K562 (cell line): ENCODE results near the gene DHRS3. TPM values are rescaled to one million over a fixed set of nuclear protein-coding genes. Genes with fewer than 3 reads are reported as not detected.
A peak's percentile ranks its signal among the peaks of the same experiment; 100 is the strongest.

Source experiments
- CCNT2 ChIP-seq: IDR thresholded peaks from 2 replicates; pipeline ENCODE4 v1.6.1; 2011; ENCODE audit warnings: borderline replicate concordance, low read depth, mild to moderate bottlenecking, moderate library complexity, mixed read lengths, low read length; ENCODE audit not compliant: insufficient read length; ENCODE audit errors: extremely low read depth
- CTBP1 ChIP-seq: fragments of 450-650 bp; IDR thresholded peaks from 2 replicates; pipeline ENCODE4 v1.6.1; 2016; ENCODE audit warnings: borderline replicate concordance
- DPF2 ChIP-seq: fragments of 450-650 bp; IDR thresholded peaks from 2 replicates; pipeline ENCODE4 v1.6.1; 2016
- EP300 ChIP-seq: IDR thresholded peaks from 2 replicates; pipeline ENCODE4 v1.6.1; 2012; ENCODE audit warnings: low read length, improper control_type of control experiment
- IRF1 ChIP-seq: sonication (generic); formaldehyde crosslinking; IDR thresholded peaks from 2 replicates; pipeline ENCODE4 v1.8.0; 2022; ENCODE audit warnings: missing genetic modification reagents, mild to moderate bottlenecking, borderline replicate concordance
- MLLT1 ChIP-seq, 2 experiments: fragments of 450-650 bp; IDR thresholded peaks; 2 replicates each; pipeline ENCODE4 v1.6.1; 2016
- POLR2A ChIP-seq: fragments of 450-650 bp; conservative IDR thresholded peaks from 2 replicates; pipeline ENCODE4 v1.6.1; 2016
- TBP ChIP-seq: optimal IDR thresholded peaks from 2 replicates; pipeline ENCODE3; 2011; ENCODE audit warnings: low read depth, low read length, improper control_type of control experiment
- ZBTB11 ChIP-seq, 3 experiments: fragments of 200-800 bp in 1 of 3; fragments of 250-450 bp in 1 of 3; fragments of 450-650 bp in 1 of 3; sonication (Bioruptor Pico) in 1 of 3; sonication (Bioruptor generic) in 1 of 3; formaldehyde crosslinking in 1 of 3; IDR thresholded peaks; 2 replicates each; pipeline versions ENCODE4 v1.6.1 to v1.8.0; 2016 to 2022; ENCODE audit warnings: mild to moderate bottlenecking in 2 of 3, missing genetic modification characterization in 2 of 3, missing compliant biosample characterization in 1 of 3, moderate library complexity in 1 of 3
- ZFP1 ChIP-seq: fragments of 450-650 bp; formaldehyde crosslinking; IDR thresholded peaks from 2 replicates; pipeline ENCODE4 v1.4.0; 2020; ENCODE audit warnings: mild to moderate bottlenecking, mixed read lengths
- ZFP36 ChIP-seq: fragments of 150-350 bp; IDR thresholded peaks from 2 replicates; pipeline ENCODE4 v1.6.1; 2018; ENCODE audit warnings: low read length, low read depth; ENCODE audit not compliant: partially characterized antibody
- ZMIZ1 ChIP-seq, 2 experiments: fragments of 150-350 bp in 1 of 2; IDR thresholded peaks; 2 replicates each; pipeline ENCODE4 v1.6.1; 2012 to 2016; ENCODE audit warnings: low read depth in 2 of 2, low read length in 2 of 2, mild to moderate bottlenecking in 1 of 2, moderate library complexity in 1 of 2
- ZNF384 ChIP-seq: IDR thresholded peaks from 2 replicates; pipeline ENCODE4 v1.6.1; 2012; ENCODE audit warnings: low read depth, low read length, improper control_type of control experiment
- ZNF740 ChIP-seq, 3 experiments: fragments of 200-800 bp in 1 of 3; sonication (Bioruptor generic) in 1 of 3; sonication (generic) in 1 of 3; formaldehyde crosslinking in 1 of 3; IDR thresholded peaks; 2 replicates each; pipeline versions ENCODE4 v1.6.1 to v1.8.0; 2016 to 2022; ENCODE audit warnings: mild to moderate bottlenecking in 2 of 3, missing compliant biosample characterization in 2 of 3, missing genetic modification characterization in 2 of 3, missing genetic modification reagents in 1 of 3
- ZSCAN32 ChIP-seq: fragments of 450-650 bp; formaldehyde crosslinking; IDR thresholded peaks from 2 replicates; pipeline ENCODE4 v1.4.0; 2020; ENCODE audit warnings: mild to moderate bottlenecking, moderate library complexity
- polyA plus RNA-seq, 8 experiments: library from polyadenylated mRNA; depleted of rRNA in 4 of 8; stranded (reverse) in 5 of 8; unstranded in 3 of 8; fragments of >200 nt; fragmentation: Nextera tagmentation in 2 of 8; fragmentation: Illumina TruSeq in 1 of 8; extraction: Ambion mirVana in 2 of 8; extraction: Trizol in 1 of 8; gene quantifications; 2 replicates each; pipeline versions ENCODE4 v1.2.1 to v1.2.3, GENCODE V29; 2011 to 2014; ENCODE audit warnings: inconsistent platforms in 1 of 8, missing spikeins in 1 of 8
- total RNA-seq, 7 experiments: library from RNA; depleted of rRNA in 6 of 7; stranded (reverse); fragments of >200 nt in 6 of 7; fragmentation: Illumina TruSeq in 2 of 7; extraction: Trizol in 2 of 7; gene quantifications; 2 replicates each; pipeline versions ENCODE4 v1.2.1 to v1.2.3, GENCODE V29; 2011 to 2021; ENCODE audit warnings: low replicate concordance in 1 of 7

Gene DHRS3
- total and polyA plus RNA-seq, 9 of the 15 experiments (the other 6 are each of a cell fraction or from before 2014, with no cell fraction given): 21.0 to 116 (median 58.7) TPM

GRCh38 chr1:12617901-12618660 is at the start of gene DHRS3 (continued):
- TF ChIP-seq MLLT1 (IDR thresholded peaks at IDR 0.05) (peak; percentile 19 to 51; a peak in 3 of 4 replicates), ZMIZ1 (IDR thresholded peaks at IDR 0.05; ENCODE audit: low read depth in 2 of 2, low read length in 2 of 2) (0 out of 4 replicates have a peak, but pooled peaks of 1 of the 2 experiments have one; percentile 20), ZSCAN32 (CRISPR knock-in tag) (no peak), IRF1 (CRISPR knock-in tag) (peak; percentile 38; the same call in 1 of the 2 replicates), ZBTB11 (CRISPR knock-in tag; IDR thresholded peaks at IDR 0.05) (peak in 1 of 3 experiments; percentile 51; a peak in 1 of 6 replicates), POLR2A (peak; percentile 85), CTBP1 (peak; percentile 28; the same call in 1 of the 2 replicates), CCNT2 (peak; percentile 86), EP300 (peak; percentile 14; the same call in 1 of the 2 replicates), DPF2 (0 out of 2 replicates have a peak, but pooled peaks have one; percentile 23), ZNF384 (peak; percentile 75), ZFP36 (peak; percentile 1), ZNF740 (CRISPR knock-in tag; IDR thresholded peaks at IDR 0.05) (peak; percentile 56), ZNF740 (tag; IDR thresholded peaks at IDR 0.05) (peak in 1 of 2 experiments; percentile 73; a peak in 2 of 4 replicates), TBP (peak; percentile 69), ZFP1 (CRISPR knock-in tag) (no peak)
